GM12865 (cell line): ENCODE results near the gene CUX1.

Experiments used
- DNase-seq: peaks from one replicate; pipeline ENCODE4 v3.0.0; 2010; ENCODE audit warnings: low read depth
- H3K4me3 ChIP-seq: 2 replicates; pipeline ENCODE4 v1.5.1; 2011; ENCODE audit warnings: mild to moderate bottlenecking, low read depth, low read length, control low read depth
- CTCF ChIP-seq: IDR thresholded peaks from 2 replicates; pipeline ENCODE4 v1.5.1; 2011; ENCODE audit warnings: low read length, control low read depth, low read depth, inconsistent platforms; ENCODE audit not compliant: insufficient read depth; ENCODE audit errors: missing control alignments

The CUX1 gene

GRCh38 chr7:101817471-101818286 is at the start of gene CUX1:
Gene CUX1, plus strand, starts transcription at chr7:101817626. Its CDS starts 14 bp downstream, at chr7:101817640.
- peak within 1 kb of the TSS; percentile 71 for H3K4me3 ChIP-seq
- DNase-seq: peak; percentile 37
- TF ChIP-seq CTCF: no peak

DNA sequence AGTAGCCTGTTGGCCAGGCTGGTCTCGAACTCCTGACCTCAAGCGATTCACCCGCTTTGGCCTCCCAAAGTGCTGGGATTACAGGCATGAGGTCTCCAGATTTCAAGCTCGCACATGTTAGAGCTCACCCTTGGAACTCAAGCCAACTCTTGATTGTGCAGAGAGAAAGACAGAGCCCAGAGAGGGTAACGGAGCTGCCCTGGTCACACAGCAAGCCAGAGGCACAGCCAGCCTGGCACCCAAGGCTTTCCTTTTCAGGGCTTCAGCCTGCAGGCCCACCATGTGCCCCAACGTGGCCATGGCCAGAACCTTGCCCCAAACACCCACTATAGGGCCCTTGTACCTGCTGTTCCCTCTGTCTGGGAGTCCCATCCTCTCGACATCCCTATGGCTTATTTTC is 49.1 kb upstream of the CUX1 start:
- no peak overlapping the region for H3K4me3 ChIP-seq
- TF ChIP-seq CTCF: no peak
- no peak for DNase-seq

DNA sequence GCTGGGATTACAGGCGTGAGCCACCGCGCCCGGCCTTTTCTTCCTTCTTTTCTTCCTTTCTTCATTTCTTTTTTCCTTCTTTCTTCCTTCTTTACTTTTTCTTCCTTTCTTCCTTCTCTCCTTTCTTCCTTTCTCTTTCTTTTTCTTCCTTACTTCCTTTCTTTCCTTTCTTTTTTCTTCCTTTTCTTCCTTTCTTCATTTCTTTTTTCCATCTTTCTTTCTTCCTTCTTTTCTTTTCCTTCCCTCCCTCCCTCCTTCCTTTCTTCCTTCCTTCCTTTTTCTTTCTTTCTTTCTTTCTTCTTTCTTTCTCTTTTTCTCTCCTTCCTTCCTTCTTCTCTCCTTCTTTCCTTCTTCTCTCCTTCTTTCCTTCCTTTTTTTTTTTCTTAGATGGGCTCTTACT is 47.0 kb upstream of the CUX1 start:
- TF ChIP-seq CTCF: no peak
- no peak overlapping the region for H3K4me3 ChIP-seq
- no peak for DNase-seq

GRCh38 chr7:101772508-101773211 is 44.8 kb upstream of the CUX1 start:
- no peak for TF ChIP-seq CTCF
- no peak overlapping the region for H3K4me3 ChIP-seq
- DNase-seq: no peak

- H3K4me3 ChIP-seq: no peak overlapping the region
- TF ChIP-seq CTCF: no peak
- no peak for DNase-seq
Measured at GRCh38 chr7:101775181-101775580, 42.2 kb upstream of the CUX1 start.

- TF ChIP-seq CTCF: no peak
- DNase-seq: no peak
- no peak overlapping the region for H3K4me3 ChIP-seq
Measured at GRCh38 chr7:101778026-101778580, 39.3 kb upstream of the CUX1 start.
